Esophagus muscularis mucosa (tissue), 4 donors: ENCODE results near the gene BLOC1S6.

ENCODE experiments used
- EP300 ChIP-seq: sonication (generic); formaldehyde crosslinking; IDR thresholded peaks from one replicate; pipeline ENCODE4 v1.6.1; 2017; ENCODE audit warnings: antibody characterized with exemption
- POLR2A ChIP-seq: fragments of 450-650 bp; IDR thresholded peaks from one replicate; pipeline ENCODE4 v1.6.1; 2017; ENCODE audit warnings: antibody characterized with exemption, moderate library complexity, mild to moderate bottlenecking, low read depth
- POLR2AphosphoS5 ChIP-seq, 2 donors: sonication (generic); formaldehyde crosslinking; IDR thresholded peaks; one replicate each; pipeline ENCODE4 v1.6.1; 2017; ENCODE audit warnings: antibody characterized with exemption in 2 of 2
- TF ChIP-seq, protein P1 (sequence below), 3 experiments: fragments of 200-600 bp in 2 of 3; fragments of 450-650 bp in 1 of 3; sonication (generic) in 2 of 3; IDR thresholded peaks; one replicate each; pipeline ENCODE4 v1.5.1; 2017 to 2019; ENCODE audit warnings: antibody characterized with exemption in 3 of 3, mild to moderate bottlenecking in 2 of 3, moderate library complexity in 1 of 3

GRCh38 chr15:45657764-45658545 is 70.8 kb downstream of the BLOC1S6 start:
- TF ChIP-seq POLR2AphosphoS5 (IDR thresholded peaks at IDR 0.05) (no peak), POLR2A (no peak), EP300 (no peak)
- TF ChIP-seq, protein P1, sequence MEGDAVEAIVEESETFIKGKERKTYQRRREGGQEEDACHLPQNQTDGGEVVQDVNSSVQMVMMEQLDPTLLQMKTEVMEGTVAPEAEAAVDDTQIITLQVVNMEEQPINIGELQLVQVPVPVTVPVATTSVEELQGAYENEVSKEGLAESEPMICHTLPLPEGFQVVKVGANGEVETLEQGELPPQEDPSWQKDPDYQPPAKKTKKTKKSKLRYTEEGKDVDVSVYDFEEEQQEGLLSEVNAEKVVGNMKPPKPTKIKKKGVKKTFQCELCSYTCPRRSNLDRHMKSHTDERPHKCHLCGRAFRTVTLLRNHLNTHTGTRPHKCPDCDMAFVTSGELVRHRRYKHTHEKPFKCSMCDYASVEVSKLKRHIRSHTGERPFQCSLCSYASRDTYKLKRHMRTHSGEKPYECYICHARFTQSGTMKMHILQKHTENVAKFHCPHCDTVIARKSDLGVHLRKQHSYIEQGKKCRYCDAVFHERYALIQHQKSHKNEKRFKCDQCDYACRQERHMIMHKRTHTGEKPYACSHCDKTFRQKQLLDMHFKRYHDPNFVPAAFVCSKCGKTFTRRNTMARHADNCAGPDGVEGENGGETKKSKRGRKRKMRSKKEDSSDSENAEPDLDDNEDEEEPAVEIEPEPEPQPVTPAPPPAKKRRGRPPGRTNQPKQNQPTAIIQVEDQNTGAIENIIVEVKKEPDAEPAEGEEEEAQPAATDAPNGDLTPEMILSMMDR (IDR thresholded peaks at IDR 0.05): no peak
